Lung (tissue), 12 donors: ENCODE data around the gene FAM13A. TPM values are rescaled to one million over a fixed set of nuclear protein-coding genes. Genes with fewer than 3 reads are reported as not detected.

Source experiments
- ATAC-seq: fragments of 200-7000 bp; cut with Tn5 transposase; one replicate; pipeline ENCODE4 v1.9.1; 2020; ENCODE audit warnings: moderate number of reproducible peaks; ENCODE audit not compliant: insufficient read depth, low FRiP score
- DNase-seq, 3 donors: peaks; one replicate each; pipeline ENCODE4 v3.0.0-alpha.2; 2013 to 2017
- H3K27ac ChIP-seq, 2 donors: one replicate each; pipeline ENCODE4 v1.5.1; 2013; ENCODE audit warnings: mild to moderate bottlenecking in 2 of 2, moderate library complexity in 2 of 2, control low read depth in 1 of 2, inconsistent platforms in 1 of 2, low read depth in 1 of 2, low read length in 1 of 2
- H3K27me3 ChIP-seq, 3 donors: one replicate each; pipeline ENCODE4 v1.5.1; 2013; ENCODE audit warnings: low read length in 2 of 3; ENCODE audit not compliant: control insufficient read depth in 3 of 3, insufficient read depth in 3 of 3
- H3K36me3 ChIP-seq, 4 donors: one replicate each; pipeline ENCODE4 v1.5.1; 2013; ENCODE audit warnings: low read length in 4 of 4, mild to moderate bottlenecking in 1 of 4, moderate library complexity in 1 of 4; ENCODE audit not compliant: control insufficient read depth in 4 of 4, insufficient read depth in 4 of 4
- H3K4me1 ChIP-seq, 5 donors: one replicate each; pipeline ENCODE4 v1.5.1; 2013; ENCODE audit warnings: low read length in 5 of 5, mild to moderate bottlenecking in 2 of 5, moderate library complexity in 1 of 5; ENCODE audit not compliant: control insufficient read depth in 5 of 5, insufficient read depth in 5 of 5
- H3K4me3 ChIP-seq: one replicate; pipeline ENCODE4 v1.5.1; 2013; ENCODE audit warnings: mild to moderate bottlenecking, control low read depth, moderate library complexity
- H3K9ac ChIP-seq, 2 donors: one replicate each; pipeline ENCODE4 v1.5.1; 2013; ENCODE audit warnings: low read length in 2 of 2, control low read depth in 1 of 2; ENCODE audit not compliant: insufficient read depth in 1 of 2
- H3K9me3 ChIP-seq, 4 donors: one replicate each; pipeline ENCODE4 v1.5.1; 2013; ENCODE audit warnings: low read length in 3 of 4, mild to moderate bottlenecking in 1 of 4, moderate library complexity in 1 of 4; ENCODE audit not compliant: control insufficient read depth in 4 of 4, insufficient read depth in 3 of 4
- CTCF ChIP-seq: IDR thresholded peaks from 2 replicates; pipeline ENCODE4 v1.5.1; 2012; ENCODE audit warnings: mild to moderate bottlenecking; ENCODE audit errors: control extremely low read depth, extremely low read depth
- WGBS, 2 donors: extraction: QIAGEN DNeasy Blood & Tissue Kit; methylation state at CpG; one replicate each; pipeline ENCODE4 v1.1.7; 2013; 5-methylcytosine and 5-hydroxymethylcytosine counted together
- polyA plus RNA-seq, 2 donors: library from polyadenylated mRNA; stranded (reverse); fragments of 200-250 nt; gene quantifications; one replicate each; pipeline ENCODE4 v1.2.1, GENCODE V29; 2013
- total RNA-seq, 2 donors: library from RNA; depleted of rRNA in 1 of 2; stranded (reverse); fragments of >200 nt in 1 of 2; gene quantifications; one replicate each; pipeline ENCODE4 v1.2.1, GENCODE V29; 2014 to 2021
- donor health status: control.
- donor health status: control.
- donor health status: Bipolar disorder and iron deficiency.
- donor health status: healthy.
- donor health status: DM: yes; HTN: yes; CAD: no.

FAM13A gene
- total and polyA plus RNA-seq, 4 donors = 9.2 to 122 (median 29.3) TPM

DNA sequence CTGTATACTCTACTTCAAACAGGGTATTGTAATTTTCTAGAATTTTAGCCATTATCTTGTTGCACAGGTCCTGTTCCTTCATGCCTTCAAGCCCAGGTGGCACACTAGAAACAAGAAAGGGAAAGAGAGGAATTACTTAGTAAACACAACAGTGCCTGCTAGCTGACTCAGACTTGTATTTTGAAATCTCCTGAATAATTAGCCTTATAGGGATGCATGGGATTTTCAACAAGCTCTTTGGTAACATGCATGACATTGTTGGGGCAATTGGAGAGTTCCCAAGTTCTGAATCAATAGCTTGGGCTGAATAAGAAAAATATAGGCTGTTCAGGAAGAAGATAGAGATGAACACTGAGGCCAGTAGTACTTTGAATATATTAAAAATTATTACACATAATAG is 118.8 kb downstream of the FAM13A start:
- DNase-seq (peak in 1 of 3 donors; percentile 32), ATAC-seq (no peak)
- H3K36me3 ChIP-seq = peaks cover 0 to 9% (median 1%) of the 10 kb centered on the region in 4 donors
- H3K4me3 ChIP-seq = no peak overlapping the region
- TF ChIP-seq CTCF = no peak
- H3K9me3 ChIP-seq = peaks cover 0 to 1% (median 0%) of the 10 kb centered on the region in 4 donors
- no peak overlapping the region for H3K27ac ChIP-seq
- peaks cover 0 to 2% (median 0%) of the 10 kb centered on the region in 5 donors for H3K4me1 ChIP-seq
- no peak overlapping the region for H3K9ac ChIP-seq
- H3K27me3 ChIP-seq = no peaks in the 10 kb centered on the region

DNA sequence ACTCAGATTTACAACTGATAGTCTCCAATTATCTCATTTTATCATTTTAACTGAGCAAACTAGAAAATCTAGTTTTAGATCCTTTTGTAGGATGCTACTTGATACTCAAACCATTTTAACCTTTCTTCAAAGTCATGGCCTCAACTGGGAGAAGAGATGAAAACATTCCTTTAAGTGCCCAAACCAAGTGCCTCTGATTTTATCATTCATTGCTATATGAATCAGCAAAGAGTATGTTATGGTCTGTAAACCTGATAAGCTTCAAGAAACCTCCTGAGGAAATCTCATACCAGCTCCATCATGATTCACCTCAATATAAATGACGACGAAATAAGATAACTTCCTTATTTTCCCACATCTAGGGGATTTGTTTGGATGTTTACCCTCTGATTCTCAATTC is 119.9 kb downstream of the FAM13A start:
- Histone ChIP-seq H3K4me1 (peaks cover 0 to 2% (median 0%) of the 10 kb centered on the region in 5 donors), H3K27me3 (no peaks in the 10 kb centered on the region), H3K27ac (no peak overlapping the region), H3K36me3 (peaks cover 0 to 9% (median 1%) of the 10 kb centered on the region in 4 donors), H3K9ac (no peak overlapping the region), H3K9me3 (peaks cover 0 to 1% (median 0%) of the 10 kb centered on the region in 4 donors), H3K4me3 (no peak overlapping the region)
- WGBS, 2 donors = 90 to 92% methylated on average over 2 of the region's 2 CpGs
- no peak for ATAC-seq
- no peak for TF ChIP-seq CTCF
- DNase-seq = no peak

GRCh38 chr4:88933414-88934160 is 123.4 kb downstream of the FAM13A start:
- H3K4me3 ChIP-seq = no peak overlapping the region
- no peak for ATAC-seq
- peaks cover 0 to 3% (median under 1%) of the 10 kb centered on the region in 4 donors for H3K9me3 ChIP-seq
- WGBS, 2 donors = 61 to 86% methylated on average over 3 of the region's 3 CpGs
- TF ChIP-seq CTCF = no peak
- H3K4me1 ChIP-seq = no peaks in the 10 kb centered on the region
- no peak for DNase-seq
- H3K27me3 ChIP-seq = no peaks in the 10 kb centered on the region
- peaks cover 0 to 9% (median 4%) of the 10 kb centered on the region in 4 donors for H3K36me3 ChIP-seq
- H3K27ac ChIP-seq = no peak overlapping the region
- no peak overlapping the region for H3K9ac ChIP-seq
